GM12878 (cell line): Measurements from ENCODE around the gene YAE1. TPM values are rescaled to one million over a fixed set of nuclear protein-coding genes. Genes with fewer than 3 reads are reported as not detected.

Source experiments
- BACH1 ChIP-seq: fragments of 450-650 bp; IDR thresholded peaks from 2 replicates; pipeline ENCODE4 v1.6.1; 2017; ENCODE audit warnings: mild to moderate bottlenecking, borderline replicate concordance
- BCL3 ChIP-seq: IDR thresholded peaks from 2 replicates; pipeline ENCODE4 v1.6.1; 2011; ENCODE audit warnings: borderline replicate concordance, low read depth, mild to moderate bottlenecking, moderate library complexity, low read length; ENCODE audit not compliant: insufficient read depth, poor library complexity, severe bottlenecking
- BHLHE40 ChIP-seq, 2 experiments: fragments of 450-650 bp in 1 of 2; IDR thresholded peaks; 2 replicates each; pipeline ENCODE4 v1.6.1; 2011 to 2017; ENCODE audit warnings: low read depth in 2 of 2, borderline replicate concordance in 1 of 2, improper control_type of control experiment in 1 of 2, low read length in 1 of 2, mild to moderate bottlenecking in 1 of 2
- BMI1 ChIP-seq: fragments of 450-650 bp; IDR thresholded peaks from 2 replicates; pipeline ENCODE4 v1.6.1; 2016; ENCODE audit warnings: mild to moderate bottlenecking, moderate library complexity, borderline replicate concordance
- CREB1 ChIP-seq: IDR thresholded peaks from 2 replicates; pipeline ENCODE4 v1.6.1; 2012; ENCODE audit warnings: low read depth, mild to moderate bottlenecking, inconsistent platforms
- CREM ChIP-seq: IDR thresholded peaks from 2 replicates; pipeline ENCODE4 v1.6.1; 2014; ENCODE audit warnings: antibody characterized with exemption, low read depth
- HCFC1 ChIP-seq: fragments of 150-350 bp; IDR thresholded peaks from 2 replicates; pipeline ENCODE4 v1.6.1; 2014; ENCODE audit warnings: low read length
- IKZF1 ChIP-seq: fragments of 450-650 bp; conservative IDR thresholded peaks from 2 replicates; pipeline ENCODE4 v1.6.1; 2017; ENCODE audit warnings: antibody characterized with exemption, mild to moderate bottlenecking
- NKRF ChIP-seq: fragments of 450-650 bp; conservative IDR thresholded peaks from 2 replicates; pipeline ENCODE4 v1.6.1; 2017; ENCODE audit warnings: mild to moderate bottlenecking, moderate library complexity
- PAX5 ChIP-seq: IDR thresholded peaks from 2 replicates; pipeline ENCODE4 v1.6.1; 2011; ENCODE audit warnings: low read depth, low read length, borderline replicate concordance
- PML ChIP-seq: IDR thresholded peaks from 2 replicates; pipeline ENCODE4 v1.6.1; 2012; ENCODE audit warnings: low read length, inconsistent platforms
- POLR2AphosphoS5 ChIP-seq: IDR thresholded peaks from 2 replicates; pipeline ENCODE4 v1.6.1; 2011; ENCODE audit warnings: mild to moderate bottlenecking, low read length, inconsistent platforms
- RELA ChIP-seq: fragments of 450-650 bp; IDR thresholded peaks from 2 replicates; pipeline ENCODE4 v1.8.0; 2014; ENCODE audit warnings: borderline replicate concordance; ENCODE audit not compliant: partially characterized antibody
- RFX5 ChIP-seq: IDR thresholded peaks from 2 replicates; pipeline ENCODE4 v1.6.1; 2011; ENCODE audit warnings: low read depth, low read length, improper control_type of control experiment
- SMAD1 ChIP-seq: fragments of 450-650 bp; IDR thresholded peaks from 2 replicates; pipeline ENCODE4 v1.6.1; 2018; ENCODE audit warnings: mild to moderate bottlenecking, low read depth; ENCODE audit not compliant: partially characterized antibody
- SMAD5 ChIP-seq: IDR thresholded peaks from 2 replicates; pipeline ENCODE4 v1.6.1; 2016; ENCODE audit warnings: antibody characterized with exemption, low read depth
- SMC3 ChIP-seq: IDR thresholded peaks from 2 replicates; pipeline ENCODE4 v1.6.1; 2011; ENCODE audit warnings: low read length, improper control_type of control experiment, borderline replicate concordance
- TAF1 ChIP-seq: IDR thresholded peaks from 2 replicates; pipeline ENCODE4 v1.6.1; 2011; ENCODE audit warnings: mild to moderate bottlenecking, low read depth, low read length, borderline replicate concordance
- TCF12 ChIP-seq: IDR thresholded peaks from 2 replicates; pipeline ENCODE4 v1.6.1; 2011; ENCODE audit warnings: low read depth, mild to moderate bottlenecking, low read length
- TCF7 ChIP-seq: IDR thresholded peaks from 2 replicates; pipeline ENCODE4 v1.6.1; 2014; ENCODE audit warnings: antibody characterized with exemption, borderline replicate concordance
- USF2 ChIP-seq: IDR thresholded peaks from 2 replicates; pipeline ENCODE4 v1.6.1; 2011; ENCODE audit warnings: low read depth, low read length, improper control_type of control experiment, borderline replicate concordance
- YY1 ChIP-seq: IDR thresholded peaks from 2 replicates; pipeline ENCODE4 v1.6.1; 2011; ENCODE audit warnings: low read depth, mild to moderate bottlenecking, low read length
- ZNF24 ChIP-seq: fragments of 450-650 bp; IDR thresholded peaks from 2 replicates; pipeline ENCODE4 v1.6.1; 2017; ENCODE audit warnings: antibody characterized with exemption, mild to moderate bottlenecking
- ZNF274 ChIP-seq: IDR thresholded peaks from one replicate; pipeline ENCODE4 v1.8.0; 2011; ENCODE audit not compliant: insufficient read length, insufficient read depth
- ZNF384 ChIP-seq: IDR thresholded peaks from 2 replicates; pipeline ENCODE4 v1.6.1; 2012; ENCODE audit warnings: low read depth, mild to moderate bottlenecking, low read length, improper control_type of control experiment, borderline replicate concordance
- polyA plus RNA-seq, 11 experiments: library from polyadenylated mRNA; depleted of rRNA in 4 of 11; unstranded in 6 of 11; stranded (reverse) in 5 of 11; fragments of >200 nt; fragmentation: Nextera tagmentation in 4 of 11; fragmentation: Illumina TruSeq in 1 of 11; extraction: Ambion mirVana in 4 of 11; extraction: Trizol in 1 of 11; gene quantifications; 1 replicate in 1 of 11; 2 replicates in 10 of 11; pipeline versions ENCODE4 v1.2.1 to v1.2.3, GENCODE V29; 2011 to 2016; ENCODE audit warnings: inconsistent platforms in 2 of 11, missing spikeins in 2 of 11, low read depth in 1 of 11
- total RNA-seq, 4 experiments: library from RNA; depleted of rRNA in 3 of 4; stranded (reverse); fragments of >200 nt in 3 of 4; fragmentation: Illumina TruSeq in 1 of 4; extraction: Trizol in 1 of 4; gene quantifications; 2 replicates each; pipeline versions ENCODE4 v1.2.1 to v1.2.3, GENCODE V29; 2013 to 2021

Gene YAE1
- total and polyA plus RNA-seq, 10 of the 15 experiments (the other 5 are each of a cell fraction or from before 2014, with no cell fraction given): 13.5 to 35.8 (median 22.9) TPM

- TF ChIP-seq SMAD1 (peak; percentile 47), RFX5 (no peak), BMI1 (peak; percentile 72), PML (peak; percentile 28; the same call in 1 of the 2 replicates), ZNF384 (no peak), IKZF1 (peak; percentile 99), PAX5 (peak; percentile 42; the same call in 1 of the 2 replicates), POLR2AphosphoS5 (no peak), SMAD5 (no peak), SMC3 (no peak), RELA (peak; percentile 20), TAF1 (no peak), USF2 (no peak), ZNF274 (no peak), YY1 (no peak), BACH1 (peak; percentile 71; the same call in 1 of the 2 replicates), NKRF (0 out of 2 replicates have a peak, but pooled peaks have one; percentile 24), CREM (peak; percentile 79), BHLHE40 (IDR thresholded peaks at IDR 0.05; ENCODE audit: borderline replicate concordance in 1 of 2, low read depth in 2 of 2, low read length in 1 of 2) (peak; percentile 40 to 75; a peak in 3 of 4 replicates), TCF12 (peak; percentile 66), HCFC1 (no peak), CREB1 (peak; percentile 50), ZNF24 (no peak), TCF7 (0 out of 2 replicates have a peak, but pooled peaks have one; percentile 32), BCL3 (peak; percentile 57)
Measured at GRCh38 chr7:39589323-39590111, 23.3 kb downstream of the YAE1 start (continued).
